GM12875 (cell line): ENCODE measurements around the gene STAB2.

Experiments
- H3K4me3 ChIP-seq: one replicate; pipeline ENCODE4 v1.5.1; 2011; ENCODE audit warnings: low read depth, low read length, control low read depth
- TF ChIP-seq, protein P1 (sequence below): IDR thresholded peaks from 2 replicates; pipeline ENCODE4 v1.5.1; 2011; ENCODE audit warnings: low read depth, mild to moderate bottlenecking, control low read depth, inconsistent platforms, low read length, moderate library complexity, borderline replicate concordance; ENCODE audit not compliant: insufficient read depth

Gene STAB2

DNA sequence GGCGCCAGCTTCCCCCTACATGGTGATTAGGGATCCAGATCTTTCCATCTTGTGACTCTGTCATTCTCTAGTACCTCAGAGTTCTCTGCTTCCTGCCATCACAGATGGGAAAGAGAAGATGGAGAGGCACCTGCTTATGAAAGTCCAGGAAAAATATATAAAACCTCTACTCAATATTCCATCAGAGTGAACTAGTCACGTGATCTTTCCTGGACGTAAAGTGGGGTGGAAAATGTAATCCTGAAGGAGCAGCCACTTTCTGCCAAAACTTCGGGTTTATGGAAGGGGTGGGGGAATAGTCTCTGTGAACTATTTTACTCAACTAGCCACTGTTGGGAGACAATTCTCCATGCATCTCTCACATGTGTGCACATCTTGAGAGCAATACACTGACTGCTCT, 47.7 kb downstream of the STAB2 start:
- no peak overlapping the region for H3K4me3 ChIP-seq
- TF ChIP-seq, protein P1, sequence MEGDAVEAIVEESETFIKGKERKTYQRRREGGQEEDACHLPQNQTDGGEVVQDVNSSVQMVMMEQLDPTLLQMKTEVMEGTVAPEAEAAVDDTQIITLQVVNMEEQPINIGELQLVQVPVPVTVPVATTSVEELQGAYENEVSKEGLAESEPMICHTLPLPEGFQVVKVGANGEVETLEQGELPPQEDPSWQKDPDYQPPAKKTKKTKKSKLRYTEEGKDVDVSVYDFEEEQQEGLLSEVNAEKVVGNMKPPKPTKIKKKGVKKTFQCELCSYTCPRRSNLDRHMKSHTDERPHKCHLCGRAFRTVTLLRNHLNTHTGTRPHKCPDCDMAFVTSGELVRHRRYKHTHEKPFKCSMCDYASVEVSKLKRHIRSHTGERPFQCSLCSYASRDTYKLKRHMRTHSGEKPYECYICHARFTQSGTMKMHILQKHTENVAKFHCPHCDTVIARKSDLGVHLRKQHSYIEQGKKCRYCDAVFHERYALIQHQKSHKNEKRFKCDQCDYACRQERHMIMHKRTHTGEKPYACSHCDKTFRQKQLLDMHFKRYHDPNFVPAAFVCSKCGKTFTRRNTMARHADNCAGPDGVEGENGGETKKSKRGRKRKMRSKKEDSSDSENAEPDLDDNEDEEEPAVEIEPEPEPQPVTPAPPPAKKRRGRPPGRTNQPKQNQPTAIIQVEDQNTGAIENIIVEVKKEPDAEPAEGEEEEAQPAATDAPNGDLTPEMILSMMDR = no peak

DNA sequence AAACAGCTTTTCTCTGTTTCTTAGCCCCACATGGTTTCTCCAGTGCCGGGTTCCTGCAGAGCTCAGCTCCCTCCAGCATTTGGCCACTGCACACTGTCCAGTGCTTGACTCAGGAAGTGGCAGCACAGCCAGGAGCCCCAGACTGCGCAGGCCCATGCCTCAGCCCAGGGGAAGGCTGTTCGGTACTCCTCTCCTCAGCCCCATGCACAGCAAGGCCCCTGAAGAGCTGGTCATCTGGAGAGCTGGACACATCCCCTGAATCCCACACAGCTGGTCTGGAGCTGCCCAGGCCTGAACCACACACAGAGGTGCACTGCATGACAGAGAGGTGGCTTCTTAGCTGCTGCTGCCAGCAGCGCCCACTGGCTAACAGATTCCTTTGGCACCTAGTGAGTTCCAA, 48.3 kb downstream of the STAB2 start:
- no peak overlapping the region for H3K4me3 ChIP-seq
- TF ChIP-seq, protein P1 = no peak

DNA sequence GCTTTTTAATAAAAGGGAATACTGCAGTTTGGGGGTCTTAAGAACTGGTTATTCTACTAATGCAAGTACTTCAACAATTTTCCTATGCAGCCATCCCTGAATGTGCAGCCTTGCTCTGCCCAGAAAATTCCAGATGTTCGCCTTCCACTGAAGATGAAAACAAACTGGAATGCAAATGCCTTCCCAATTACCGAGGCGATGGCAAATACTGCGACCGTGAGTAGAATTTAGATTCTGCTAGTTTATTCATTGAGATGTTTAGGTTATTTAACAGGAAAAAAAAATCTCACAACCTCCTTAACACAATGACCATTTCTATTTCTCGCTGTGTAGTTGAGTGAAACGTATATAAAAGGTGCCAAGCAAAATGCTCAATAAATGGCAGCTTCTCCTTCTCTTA, 49.9 kb downstream of the STAB2 start:
- TF ChIP-seq, protein P1 = no peak
- no peak overlapping the region for H3K4me3 ChIP-seq

DNA sequence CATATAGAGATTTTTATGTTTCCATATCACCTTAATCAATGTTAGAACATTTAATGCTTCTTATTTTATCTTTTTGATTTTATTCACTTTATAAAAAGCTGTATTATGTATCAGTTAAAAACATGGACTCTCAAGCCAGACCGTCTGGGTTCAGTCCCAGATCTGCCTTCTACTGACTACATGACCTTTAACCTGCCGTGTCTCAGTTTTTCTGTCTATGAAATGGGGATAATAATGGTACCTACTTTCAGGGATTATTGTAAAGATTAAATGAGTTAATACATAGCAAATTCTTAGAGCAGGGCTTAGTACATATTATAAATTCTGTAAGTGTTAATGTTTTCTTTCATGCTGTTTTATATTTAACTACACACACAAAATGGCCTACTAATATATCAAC, 50.4 kb downstream of the STAB2 start:
- TF ChIP-seq, protein P1 = no peak
- no peak overlapping the region for H3K4me3 ChIP-seq

DNA sequence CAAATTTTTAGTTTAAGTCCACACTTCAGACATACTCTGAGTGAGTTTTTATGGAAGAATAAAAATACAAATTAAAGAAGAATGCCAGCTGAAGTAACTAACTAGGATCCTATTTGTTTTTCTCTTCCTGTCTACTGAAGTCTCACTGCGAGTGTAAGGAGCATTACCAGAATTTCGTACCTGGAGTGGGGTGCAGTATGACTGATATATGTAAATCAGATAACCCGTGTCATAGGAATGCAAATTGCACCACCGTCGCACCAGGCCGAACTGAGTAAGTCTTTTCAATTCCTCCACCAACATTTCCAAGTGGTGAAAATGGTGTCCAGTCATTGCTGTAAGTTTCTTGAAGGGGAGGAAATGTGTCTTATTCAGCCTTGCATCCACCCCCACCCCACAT, 52.9 kb downstream of the STAB2 start:
- no peak overlapping the region for H3K4me3 ChIP-seq
- TF ChIP-seq, protein P1 = no peak

DNA sequence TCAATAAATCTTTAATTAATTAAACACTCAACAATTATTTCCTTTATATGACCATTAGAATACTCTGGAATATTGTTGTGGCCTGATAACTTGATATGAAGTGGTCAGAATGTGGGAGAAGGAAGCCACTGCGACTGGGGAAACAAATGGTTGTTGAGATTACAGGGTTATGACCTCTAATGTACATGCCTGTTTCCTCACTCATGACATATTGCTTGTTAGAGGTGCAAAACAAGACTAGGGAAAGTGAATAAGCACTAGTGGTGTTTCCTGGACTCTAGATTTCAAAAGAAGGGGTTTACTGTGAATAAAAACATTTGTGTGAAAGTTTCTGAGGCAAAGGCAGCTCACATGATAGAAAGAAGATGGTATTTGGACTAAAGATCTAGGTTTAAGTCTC, 53.3 kb downstream of the STAB2 start:
- TF ChIP-seq, protein P1 = no peak

DNA sequence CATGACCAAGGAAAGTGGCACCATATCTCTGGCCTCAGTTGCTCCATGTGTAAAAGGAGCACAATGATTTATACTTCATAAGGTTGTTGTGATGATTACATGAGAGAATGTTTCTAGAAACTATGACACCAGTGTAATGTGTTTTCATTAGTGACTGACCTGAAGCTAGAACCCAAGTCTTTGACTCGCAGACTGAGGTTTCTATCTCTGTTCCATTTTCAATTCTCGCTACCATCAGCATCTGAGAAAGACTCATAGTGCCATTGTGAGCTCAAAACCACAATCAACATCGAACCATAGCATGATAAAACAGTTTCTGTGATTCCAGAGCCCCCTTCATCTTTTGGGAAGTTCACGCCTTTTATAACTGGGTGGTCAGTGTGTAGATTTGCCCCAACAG, 53.8 kb downstream of the STAB2 start:
- TF ChIP-seq, protein P1 = no peak
- H3K4me3 ChIP-seq = no peak overlapping the region

More for the DNA sequence above, 53.3 kb downstream of the STAB2 start:
- H3K4me3 ChIP-seq = no peak overlapping the region
